GM18519 (cell line): Measurements from ENCODE around the gene DNAI2.

Source experiments
- ATAC-seq: cut with Tn5 transposase; IDR thresholded peaks from one replicate; pipeline ENCODE4 v1.9.1; 2021; ENCODE audit warnings: mild to moderate bottlenecking, moderate library complexity; ENCODE audit not compliant: unreplicated experiment, low FRiP score

Gene DNAI2

DNA sequence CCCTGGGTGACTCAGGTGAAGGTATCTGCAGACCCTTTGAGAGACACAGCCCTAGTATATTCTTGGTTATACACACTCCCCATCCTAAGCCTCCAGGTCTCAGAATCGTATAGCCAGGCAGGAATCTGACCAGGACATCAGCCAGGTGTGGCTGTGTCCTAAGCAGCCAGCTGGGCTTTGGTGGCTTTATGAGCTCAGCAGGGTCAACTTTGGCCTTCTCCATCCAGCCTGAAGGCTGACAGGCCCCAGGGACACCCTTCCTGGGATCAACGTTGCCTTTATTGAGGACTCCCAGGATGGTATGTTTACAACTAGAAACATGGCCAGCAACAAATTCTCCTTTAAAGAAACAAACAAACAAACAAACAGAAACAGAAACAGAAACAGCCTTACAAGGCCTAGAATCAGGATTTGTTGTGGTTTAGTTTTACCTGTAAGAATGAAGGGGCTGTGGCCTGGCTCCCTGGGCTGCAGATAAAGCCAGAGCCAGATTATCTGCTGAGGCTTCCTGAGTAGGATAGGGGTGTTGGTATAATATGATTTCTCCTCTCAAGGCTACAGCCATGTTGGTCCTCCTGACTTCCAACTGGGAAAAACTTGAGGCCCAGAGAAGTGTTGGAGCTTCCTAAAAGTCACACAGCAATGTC lies 60.5 kb downstream of the DNAI2 start:
- ATAC-seq = no peak

DNA sequence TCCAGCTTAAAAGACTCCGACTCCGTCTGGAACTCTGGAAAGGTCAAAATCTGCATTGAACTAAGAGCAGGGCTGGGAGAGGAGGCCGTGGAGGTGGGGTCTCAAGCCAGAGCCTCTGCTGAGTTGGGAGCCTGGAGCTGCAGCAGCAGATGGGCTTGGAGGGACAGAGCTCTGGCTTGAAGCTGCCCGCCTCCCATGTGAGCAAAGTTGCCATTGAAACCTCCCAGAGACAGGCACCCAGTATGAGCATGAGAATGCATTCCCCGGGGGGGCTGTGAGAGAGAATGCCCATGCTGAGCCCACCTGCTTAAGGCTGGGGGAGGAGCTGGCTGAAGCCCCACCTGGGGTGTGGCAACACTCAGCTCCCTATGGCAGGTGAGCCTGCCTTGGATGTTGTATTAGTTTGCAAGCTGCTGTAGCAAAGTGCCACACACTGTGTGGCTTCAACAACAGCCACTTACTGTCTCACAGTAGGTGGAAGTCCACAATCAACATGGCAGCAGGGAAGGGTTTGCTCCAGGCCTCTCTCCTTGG lies 61.6 kb downstream of the DNAI2 start:
- no peak for ATAC-seq

DNA sequence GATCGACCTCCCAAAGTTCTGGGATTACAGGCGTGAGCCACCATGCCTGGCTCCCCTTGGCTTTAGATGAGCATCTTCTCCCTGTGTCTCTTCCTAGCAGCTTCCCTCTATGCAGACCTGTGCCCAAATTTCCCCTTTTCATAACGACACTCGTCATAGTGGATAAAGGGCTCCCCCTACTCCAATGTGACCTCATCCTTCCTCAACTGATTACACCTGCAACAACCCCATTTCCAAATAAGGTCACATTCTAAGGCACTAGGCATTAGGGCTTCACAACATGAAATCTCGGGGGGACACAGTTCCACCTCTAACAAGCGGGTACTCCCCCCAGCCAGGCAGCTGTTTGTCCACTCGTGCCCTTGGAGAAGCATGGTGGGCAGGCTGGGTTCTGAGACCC lies 62.3 kb downstream of the DNAI2 start:
- ATAC-seq = no peak

DNA sequence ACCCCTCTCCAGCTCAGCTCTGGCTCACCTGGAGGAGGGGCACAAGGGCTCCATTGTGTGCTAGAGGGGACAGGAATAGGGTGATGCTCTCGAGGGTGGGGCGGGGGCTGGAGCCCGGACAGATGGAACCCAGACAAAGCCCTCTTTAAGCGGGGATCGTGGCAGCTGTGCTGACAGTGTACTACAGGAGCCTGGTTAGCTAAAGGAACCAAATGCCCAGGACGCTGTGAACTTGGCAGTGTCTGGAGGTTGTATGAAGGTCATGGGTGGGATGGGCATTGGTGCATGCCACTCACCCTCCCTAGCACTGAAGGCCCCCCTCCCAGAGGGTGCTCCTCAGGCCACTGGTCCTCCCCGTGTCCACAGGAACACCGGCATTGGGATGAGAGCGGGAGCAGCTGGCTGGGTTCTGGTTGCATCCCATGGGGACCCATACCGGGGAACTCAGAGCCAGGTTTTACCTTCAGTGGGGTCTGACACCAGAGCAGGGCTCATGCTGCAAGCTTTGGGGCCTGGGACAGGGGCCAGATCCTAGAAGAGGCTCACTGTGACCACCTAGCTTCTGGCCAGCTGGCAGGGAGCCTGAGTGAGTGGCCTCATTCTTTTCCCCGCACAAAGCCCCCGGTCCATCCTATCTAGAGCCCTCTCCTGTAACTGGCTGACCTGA lies 63.9 kb downstream of the DNAI2 start:
- ATAC-seq = no peak

DNA sequence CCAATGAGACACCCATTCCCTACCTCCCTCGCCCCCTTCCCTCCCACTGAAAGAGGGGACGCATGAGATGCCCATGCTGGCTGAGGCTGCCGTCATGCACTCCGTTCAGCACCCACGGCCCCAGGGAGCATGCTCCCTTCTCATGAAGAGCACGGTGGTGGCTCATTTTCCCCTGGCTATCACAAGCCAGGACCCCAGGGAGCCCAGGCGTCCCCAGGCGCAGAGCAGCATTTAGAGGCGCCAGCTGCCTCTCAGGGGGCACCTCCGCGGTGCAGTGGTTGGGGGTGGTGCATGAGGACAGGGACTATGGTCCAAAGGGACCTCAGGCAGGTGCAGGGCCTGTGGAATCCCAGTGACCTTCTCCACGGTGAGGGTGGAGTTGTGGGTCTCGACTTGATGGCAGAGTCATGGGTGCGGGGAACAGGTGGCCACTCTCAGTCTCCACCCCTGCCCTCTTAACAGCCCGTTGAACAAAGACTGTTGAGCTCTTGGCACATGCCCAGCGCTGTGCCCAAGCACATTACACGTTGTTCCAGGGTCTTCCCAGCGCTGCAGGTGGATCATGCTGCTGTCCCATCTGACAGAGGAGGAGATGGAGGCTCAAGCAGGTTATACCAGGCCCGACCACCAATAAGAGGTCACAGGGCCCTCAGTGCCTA lies 65.6 kb downstream of the DNAI2 start:
- ATAC-seq = no peak

DNA sequence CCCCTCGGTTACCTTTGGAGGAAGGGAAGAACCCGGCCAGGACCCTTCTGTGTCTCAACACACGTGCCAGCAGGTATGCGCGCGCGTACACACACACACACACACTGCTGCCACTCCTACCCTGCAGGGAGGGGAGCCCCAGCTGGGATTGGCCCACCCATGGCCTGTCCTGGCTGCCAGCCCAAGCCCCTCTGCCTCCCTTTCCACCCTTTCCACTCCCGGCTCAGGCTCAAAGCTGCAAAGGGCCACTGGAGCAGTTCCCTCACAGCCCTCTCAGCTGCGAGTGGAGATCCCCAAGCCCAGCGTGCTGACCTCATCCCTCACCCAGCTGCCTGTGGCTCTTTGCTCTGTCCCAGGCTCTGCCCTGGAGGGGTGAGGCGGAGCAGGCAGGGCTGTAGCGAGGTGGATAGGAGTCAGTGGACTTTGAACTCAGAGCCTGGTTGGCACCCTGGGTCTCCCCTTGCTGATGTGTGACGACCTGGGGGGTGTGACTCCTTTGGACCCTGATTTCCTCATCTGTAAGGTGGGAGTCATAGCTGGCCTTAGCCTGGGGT lies 66.5 kb downstream of the DNAI2 start:
- no peak for ATAC-seq

DNA sequence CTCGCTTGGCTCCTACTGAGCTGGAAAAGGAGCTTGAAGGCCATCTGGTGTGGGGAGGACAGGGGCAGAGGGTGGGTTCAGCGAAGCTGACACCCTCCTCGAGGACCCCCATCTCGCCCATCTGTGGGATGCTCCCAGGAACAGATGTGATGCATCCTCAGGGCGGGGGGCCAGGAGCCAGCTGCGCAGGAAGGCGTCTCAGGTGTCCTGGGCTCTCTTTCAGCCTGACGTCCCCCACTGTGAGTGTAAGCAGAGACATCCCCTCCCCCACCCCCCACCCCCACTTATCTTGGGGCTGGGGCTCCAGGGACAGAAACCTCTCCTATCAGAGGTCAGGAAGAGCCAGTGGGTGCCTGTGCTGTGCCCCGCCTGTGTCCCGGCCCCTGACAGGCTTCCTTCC lies 68.2 kb downstream of the DNAI2 start:
- ATAC-seq = no peak

DNA sequence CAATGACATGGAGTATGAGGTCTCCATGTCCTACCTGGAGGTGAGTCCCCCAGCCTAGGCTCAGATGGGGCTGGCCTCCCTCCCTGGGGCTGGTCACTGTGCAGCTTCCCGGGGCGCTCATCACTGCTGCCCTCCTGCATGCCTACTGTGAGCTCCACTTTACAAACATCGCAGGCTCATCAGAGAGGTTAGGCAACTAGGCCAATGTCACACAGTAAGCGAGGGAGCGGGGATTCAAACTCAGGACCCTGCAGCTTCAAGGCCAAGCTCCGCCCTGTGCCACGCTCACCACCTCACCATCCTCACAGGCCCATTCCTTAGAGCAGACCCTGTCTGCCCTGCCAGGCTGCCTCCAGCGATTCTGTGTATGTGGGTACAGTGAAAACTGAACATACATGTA lies 69.1 kb downstream of the DNAI2 start:
- ATAC-seq = no peak

DNA sequence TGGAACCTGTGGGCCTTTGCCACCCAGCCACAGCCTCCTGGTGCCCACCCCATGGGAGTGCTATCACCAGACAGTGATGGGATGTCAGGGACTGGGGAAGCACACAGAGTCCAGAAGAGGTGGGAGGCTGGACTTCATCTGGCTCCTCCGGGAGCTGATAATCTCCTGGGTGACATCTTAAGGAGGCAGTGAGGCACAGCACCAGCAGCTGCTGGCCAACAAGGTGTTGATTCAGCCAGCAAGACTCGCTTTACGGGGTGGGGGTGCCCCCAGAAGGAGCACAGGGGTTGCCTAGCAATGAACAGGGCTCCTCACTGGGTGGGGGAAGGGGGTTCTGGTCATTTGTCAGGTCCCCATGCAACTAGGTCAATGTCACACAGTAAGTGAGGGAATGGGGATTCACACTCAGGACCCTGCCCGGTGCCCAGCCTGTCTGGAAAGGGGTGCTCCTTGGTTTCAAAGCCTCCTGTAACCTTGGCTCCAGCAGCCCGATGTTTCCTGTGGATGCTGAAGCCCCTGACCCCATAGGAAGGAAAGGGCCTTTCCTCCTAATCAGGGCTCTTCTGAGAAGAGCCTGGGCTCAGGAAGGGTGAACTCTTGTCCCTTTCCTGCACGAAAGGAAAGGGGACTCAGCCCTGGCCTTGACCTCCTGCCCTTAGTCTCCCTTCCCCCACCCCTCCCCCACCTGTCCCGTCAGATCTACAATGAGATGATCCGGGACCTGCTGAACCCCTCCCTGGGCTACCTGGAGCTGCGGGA lies 69.7 kb downstream of the DNAI2 start:
- ATAC-seq = no peak

DNA sequence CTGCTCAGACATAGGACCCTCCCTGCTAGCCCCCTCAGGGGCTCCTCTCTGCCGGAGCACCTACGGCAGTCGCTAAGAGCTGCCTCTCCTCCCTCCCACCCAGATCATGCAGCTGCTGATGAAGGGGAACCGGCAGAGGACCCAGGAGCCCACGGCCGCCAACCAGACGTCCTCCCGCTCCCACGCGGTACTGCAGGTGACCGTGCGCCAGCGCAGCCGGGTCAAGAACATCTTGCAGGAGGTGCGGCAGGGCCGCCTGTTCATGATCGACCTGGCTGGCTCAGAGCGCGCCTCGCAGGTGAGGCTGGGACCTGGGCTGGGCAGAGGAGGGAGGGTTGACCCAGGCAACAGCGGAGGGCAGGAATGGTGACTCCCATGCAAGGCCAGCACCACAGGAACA lies 70.6 kb downstream of the DNAI2 start:
- ATAC-seq = no peak

DNA sequence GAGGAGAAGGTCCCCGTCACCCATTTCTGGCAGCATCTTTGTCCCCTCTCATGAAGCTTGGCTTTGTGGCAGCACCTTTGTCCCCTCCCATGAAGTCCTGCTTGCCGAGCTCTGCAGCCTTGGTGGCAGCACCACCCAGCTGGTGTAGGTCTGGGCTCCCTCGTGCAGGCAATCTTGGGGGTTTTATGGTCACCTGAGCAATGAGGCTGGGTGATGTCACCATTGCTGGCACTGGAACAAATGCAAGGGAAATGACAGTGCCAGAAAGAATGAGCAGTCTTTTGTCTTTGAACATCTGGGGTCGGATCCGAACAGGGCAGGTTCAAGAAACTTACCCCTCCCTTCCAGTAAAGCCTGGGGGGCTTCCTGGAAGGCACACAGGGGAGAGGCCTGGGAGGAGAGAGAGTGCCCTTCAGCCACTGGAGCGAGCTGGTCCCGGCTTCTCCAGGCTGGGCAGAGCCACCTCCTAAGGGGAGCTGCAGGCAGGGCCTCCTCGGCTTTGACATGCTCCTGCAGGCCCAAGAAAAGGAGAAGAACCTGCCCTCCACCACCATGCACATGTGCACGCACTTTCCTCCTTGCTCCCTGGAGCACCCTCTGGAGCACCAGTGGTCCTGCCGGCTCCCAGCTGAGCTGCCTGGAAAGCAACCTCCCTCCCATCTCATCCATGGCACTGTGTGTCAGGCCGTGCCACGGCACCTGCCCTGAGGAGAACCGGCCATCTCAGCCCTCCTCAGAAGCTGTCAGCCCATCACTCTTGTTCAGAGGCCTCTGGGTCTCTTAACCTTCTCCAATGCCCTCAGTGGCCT lies 71.6 kb downstream of the DNAI2 start:
- ATAC-seq = no peak

DNA sequence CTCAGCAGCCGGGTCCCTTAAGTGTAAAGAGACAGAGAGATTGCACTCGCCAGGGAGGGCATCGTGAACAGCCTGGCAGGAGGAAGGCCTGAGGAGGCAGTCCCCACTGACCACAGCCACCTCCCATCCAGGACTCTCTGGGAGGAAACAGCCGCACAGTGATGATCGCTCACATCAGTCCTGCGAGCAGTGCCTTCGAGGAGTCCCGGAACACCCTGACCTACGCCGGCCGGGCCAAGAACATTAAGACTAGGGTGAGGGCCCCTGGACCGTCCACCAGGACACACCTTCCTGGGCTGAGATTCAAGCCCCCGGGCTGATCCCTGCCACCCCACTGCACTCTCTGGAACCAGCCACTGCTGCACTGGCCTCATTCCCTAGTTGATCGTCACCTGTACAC lies 73.6 kb downstream of the DNAI2 start:
- ATAC-seq = no peak

DNA sequence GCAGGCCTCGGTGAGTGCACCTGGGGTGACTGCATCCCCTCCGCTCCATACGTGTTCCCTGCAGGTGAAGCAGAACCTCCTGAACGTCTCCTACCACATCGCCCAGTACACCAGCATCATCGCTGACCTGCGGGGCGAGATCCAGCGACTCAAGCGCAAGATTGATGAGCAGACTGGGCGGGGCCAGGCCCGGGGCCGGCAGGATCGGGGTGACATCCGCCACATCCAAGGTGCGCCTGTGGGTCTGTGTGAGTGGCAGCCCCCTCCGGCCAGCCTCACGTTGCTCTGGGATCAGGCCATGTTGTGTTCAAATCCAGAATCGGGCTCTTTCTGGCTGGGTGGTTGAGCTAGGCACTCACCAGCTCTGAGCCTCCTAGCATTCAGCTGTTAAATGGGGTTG lies 75.1 kb downstream of the DNAI2 start:
- ATAC-seq = no peak

DNA sequence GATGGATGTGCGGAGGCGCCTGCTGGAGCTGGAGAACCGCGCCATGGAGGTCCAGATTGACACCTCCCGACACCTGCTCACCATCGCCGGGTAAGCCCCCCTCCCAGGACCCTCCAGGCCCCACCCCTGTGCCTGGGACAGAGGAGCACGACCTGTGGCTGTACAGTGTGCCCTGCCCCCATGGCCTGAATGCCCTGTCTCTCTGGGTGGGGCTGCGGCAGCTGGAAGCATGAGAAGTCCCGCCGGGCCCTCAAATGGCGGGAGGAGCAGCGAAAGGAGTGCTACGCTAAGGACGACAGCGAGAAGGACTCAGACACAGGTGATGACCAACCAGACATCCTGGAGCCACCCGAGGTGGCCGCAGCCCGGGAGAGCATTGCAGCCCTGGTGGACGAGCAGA lies 76.5 kb downstream of the DNAI2 start:
- ATAC-seq = no peak

DNA sequence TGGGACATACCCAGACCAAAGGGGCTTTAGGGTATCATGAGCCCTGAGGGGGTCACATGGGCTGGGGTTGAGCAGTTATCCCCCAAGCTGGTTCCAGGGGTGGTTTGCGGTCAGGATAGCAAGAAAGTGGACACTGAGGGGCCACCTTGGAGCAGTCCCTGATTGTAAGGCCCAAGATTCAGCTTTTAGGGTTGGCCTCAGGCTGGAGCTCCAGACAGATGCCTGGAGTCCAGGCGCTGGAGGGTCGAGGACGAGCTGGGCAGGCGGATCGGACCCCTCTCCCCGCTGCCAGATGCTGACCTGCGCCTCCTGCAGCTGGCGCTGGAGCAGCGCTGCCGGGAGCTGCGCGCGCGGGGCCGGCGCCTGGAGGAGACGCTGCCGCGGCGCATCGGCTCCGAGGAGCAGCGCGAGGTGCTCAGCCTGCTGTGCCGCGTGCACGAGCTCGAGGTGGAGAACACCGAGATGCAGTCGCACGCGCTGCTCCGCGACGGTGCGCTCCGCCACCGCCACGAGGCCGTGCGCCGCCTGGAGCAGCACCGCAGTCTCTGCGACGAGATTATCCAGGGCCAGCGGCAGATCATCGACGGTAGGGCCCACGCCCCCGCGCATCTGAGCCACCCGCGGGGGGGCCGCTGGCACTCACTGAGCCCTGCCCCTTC lies 77.6 kb downstream of the DNAI2 start:
- ATAC-seq = no peak

DNA sequence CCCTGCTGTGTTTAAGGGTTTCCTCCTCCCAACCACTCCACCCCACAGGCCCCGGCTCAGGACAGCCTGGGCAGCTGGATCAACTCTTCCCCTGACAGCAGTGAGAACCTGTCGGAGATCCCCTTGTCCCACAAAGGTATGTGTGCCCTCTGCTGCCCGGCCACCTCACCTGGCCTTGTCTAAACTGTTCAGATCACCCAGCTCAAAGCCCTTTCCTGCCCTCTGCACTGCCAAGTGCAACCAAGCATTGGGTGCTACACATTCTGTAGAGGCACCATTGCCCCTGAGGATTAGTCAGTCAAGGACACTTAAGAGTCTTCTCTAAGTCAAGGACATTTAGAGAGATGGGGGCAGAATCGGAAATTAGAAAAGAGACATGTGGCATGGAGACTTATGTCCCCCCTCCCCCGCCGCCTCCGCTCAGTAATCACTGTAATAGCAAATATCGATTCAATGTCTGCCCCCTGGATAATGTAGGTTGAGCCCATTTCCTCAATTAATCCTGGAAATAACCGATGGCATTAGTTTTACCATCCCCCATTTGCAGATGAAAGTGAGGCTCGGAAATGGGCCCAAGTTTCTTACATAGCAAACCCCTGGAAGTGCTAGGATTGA lies 79.5 kb downstream of the DNAI2 start:
- no peak for ATAC-seq

DNA sequence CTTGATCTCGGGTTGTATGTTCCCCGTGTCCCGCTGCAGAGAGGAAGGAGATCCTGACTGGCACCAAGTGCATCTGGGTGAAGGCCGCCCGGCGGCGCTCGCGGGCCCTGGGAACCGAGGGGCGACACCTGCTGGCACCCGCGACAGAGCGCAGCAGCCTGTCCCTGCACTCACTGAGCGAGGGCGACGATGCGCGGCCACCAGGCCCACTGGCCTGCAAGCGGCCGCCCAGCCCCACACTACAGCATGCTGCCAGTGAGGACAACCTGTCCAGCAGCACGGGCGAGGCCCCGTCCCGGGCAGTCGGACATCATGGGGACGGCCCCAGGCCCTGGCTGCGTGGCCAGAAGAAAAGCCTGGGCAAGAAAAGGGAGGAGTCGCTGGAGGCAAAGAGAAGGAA lies 80.1 kb downstream of the DNAI2 start:
- ATAC-seq = no peak

DNA sequence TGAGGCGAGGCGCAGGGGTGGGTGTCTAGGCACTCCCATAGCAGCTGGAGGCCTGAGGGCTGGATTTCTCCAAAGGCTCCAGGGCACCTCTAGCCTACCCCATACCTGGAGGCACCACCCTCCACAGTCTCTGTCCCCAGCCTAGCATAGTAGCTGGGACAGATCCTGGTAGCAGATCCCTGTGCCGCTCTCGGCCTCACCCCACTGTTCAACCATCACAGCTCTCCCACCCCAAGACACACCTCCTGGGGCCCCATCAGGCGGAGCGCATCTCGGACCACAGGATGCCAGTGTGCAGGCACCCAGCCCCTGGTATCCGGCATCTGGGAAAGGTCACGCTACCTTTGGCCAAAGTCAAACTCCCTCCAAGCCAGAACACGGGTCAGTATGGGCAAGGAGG lies 80.5 kb downstream of the DNAI2 start:
- no peak for ATAC-seq

DNA sequence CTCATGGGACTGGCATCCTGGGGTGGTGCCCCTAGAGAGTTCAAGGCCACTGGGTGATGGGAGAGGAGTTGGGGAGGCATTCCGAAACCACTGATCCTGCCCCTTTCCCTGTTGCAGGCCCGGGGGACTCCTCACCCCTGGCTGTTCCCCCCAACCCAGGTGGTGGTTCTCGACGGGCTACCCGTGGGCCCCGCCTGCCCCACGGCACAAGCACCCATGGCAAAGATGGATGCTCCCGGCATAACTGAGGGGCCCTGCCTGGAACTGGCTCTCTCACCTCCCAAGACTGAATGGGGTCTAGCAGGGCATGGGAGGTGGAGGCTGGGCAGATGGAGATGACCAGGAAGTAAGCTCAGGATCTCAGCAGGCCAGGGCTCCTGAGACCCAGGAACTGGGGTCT lies 81.0 kb downstream of the DNAI2 start:
- ATAC-seq = no peak
